NOMO-1 treated with DMSO at 0.1 percent for 48 hours (cell line): Measurements from ENCODE around the gene IL36G.
"Not testable (repeated sequence)": the region's sequence is repeated elsewhere in the genome, so short reads cannot be mapped to it uniquely, and the experiment has no call there.

Experiments
- DNase-seq: peaks from one replicate; lab custom pipeline; 2025; ENCODE audit not compliant: unreplicated experiment; lab: John Stamatoyannopoulos, UW

The IL36G gene

DNA sequence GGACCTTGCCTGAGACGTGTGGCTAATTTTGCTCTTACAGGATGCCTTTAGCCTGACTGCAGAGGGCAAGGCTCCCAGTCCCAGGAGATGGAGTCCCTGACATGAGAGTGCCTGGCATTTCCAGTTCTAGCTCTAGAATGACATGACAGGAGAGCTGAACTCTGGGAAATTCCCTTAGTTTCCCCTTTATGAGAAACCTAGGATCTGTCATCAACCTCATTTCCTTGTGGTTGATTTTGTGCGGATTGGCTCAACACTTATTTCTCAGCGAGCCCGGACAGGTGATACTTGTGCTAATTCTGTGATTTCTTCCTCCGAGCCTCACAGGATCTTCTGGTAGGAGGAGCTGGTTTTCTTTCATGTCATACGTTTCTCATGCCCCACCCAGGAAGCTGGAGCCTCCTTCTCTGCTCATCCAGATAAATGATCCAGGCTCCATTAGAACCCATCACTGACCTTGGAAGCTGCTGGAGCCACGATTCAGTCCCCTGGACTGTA, at the start of gene IL36G:
Gene IL36G (plus strand): TSS at position 448 of the 498 bp plus-strand sequence. CDS start 633 bp downstream, outside the sequence.
- no peak for DNase-seq

DNA sequence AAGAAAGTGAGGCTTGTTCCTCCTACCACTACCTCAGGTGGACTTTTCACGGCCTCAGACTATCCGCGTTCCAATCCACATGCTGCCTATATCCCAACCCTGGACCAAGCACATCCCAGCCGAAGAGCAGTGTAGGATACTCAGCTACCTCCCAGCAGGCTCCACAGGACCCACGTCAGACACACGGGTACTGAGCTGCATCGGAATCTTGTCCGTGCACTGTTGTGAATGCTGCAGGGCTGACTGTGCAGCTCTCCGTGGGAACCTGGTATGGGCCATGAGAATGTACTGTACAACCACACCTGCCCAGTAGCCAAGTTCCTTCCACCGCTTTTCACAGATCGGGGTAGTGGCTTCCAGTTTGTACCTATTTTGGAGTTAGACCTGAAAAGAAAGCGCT, 44.5 kb upstream of the IL36G start:
- DNase-seq = no peak

- not testable (repeated sequence) for DNase-seq
Measured at GRCh38 chr2:112934117-112934516, 43.7 kb upstream of the IL36G start.

DNA sequence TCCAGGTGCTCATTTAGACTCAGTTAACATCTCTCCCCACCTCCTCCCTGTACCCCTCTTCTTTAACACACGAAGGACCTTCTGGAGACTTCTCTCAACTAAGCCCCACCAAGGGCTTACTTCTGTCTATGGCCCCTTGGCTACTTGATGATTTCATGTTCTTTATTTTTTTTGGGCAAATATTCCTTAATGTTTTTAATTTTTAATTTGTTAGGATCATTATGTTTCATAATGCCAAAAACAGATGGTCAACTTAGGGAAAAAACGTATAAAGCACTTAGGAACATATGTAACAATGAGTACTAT, 40.9 kb upstream of the IL36G start:
- DNase-seq = no peak

DNA sequence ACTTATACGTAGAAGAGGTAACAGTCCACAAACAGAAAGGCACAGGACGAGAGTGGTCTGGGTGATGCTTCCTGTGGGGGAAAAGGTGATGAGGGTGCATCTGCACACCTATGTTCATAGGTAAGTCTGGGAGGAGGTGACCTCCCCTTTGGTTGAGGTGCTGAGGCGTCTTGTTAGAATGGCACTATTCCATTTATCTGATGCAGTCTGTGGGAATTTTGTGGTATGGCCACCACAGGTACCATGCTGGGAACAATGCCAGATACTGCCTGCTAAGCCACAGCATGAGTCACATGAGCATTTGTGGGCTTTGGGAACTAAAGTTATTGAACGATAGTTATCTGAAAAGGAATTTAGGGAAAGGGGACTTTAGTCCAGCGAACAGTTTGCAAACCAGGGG, 38.9 kb upstream of the IL36G start:
- no peak for DNase-seq

- no peak for DNase-seq
Measured at GRCh38 chr2:112939425-112939824, 38.4 kb upstream of the IL36G start.

DNA sequence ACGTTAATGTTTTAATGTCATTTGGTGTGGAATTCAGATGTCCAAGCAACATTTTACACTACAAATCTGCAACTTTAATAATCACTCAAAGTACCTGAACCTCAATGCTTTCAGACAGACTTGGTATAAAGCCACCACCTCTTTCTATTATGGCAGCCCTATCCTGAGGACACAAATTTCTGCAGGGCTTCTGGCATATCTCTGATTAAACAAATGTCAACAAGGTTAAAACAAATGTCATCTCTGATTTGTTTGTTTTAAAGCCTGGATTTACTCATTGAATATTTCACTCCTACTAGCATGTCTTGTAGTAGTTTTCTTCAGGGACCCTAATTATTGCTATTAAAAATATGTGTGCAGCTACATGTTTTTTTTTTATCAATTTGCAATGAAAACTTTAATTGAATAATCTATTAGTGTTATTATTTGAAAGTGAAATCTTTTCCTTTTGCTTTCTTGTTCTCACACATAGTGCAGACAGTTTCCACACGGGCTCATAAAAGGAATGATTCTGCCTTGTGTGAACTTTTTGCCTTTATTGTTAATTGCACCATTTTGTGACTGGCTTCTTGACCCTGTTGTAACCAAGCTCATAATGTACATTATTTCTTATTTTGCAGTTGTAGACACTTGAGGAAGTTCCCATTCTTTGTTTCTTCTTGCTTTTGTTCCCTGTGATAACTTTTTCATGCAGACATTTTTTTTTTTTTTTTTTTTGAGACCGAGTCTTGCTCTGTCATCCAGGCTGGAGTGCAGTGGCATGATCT, 36.8 kb upstream of the IL36G start:
- DNase-seq = peak; percentile 4

GRCh38 chr2:112941753-112942653, 35.8 kb upstream of the IL36G start:
- peak; percentile 80 for DNase-seq

- no peak for DNase-seq
Measured at GRCh38 chr2:112942654-112943002, 35.2 kb upstream of the IL36G start.

GRCh38 chr2:112944971-112945370, 32.8 kb upstream of the IL36G start:
- no peak for DNase-seq

DNA sequence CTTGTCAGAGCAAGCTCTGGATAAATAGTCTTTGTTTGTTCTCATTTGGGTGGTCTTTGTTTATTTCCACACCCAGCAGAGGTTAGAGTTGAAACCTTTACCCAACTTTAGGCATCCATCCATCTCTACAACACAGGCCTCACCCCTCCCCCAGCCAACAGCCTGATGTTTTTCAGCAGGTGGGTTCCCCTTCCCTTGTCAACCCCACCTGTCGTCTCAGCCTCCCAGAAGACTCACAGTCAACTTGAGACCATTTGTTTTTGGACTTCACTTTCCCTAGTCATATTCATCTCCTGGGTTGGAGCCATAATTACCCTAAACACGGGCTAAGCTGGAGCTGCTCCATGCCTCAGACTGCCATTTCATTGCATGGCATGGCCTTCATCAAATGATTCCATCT, 31.7 kb upstream of the IL36G start:
- no peak for DNase-seq

- no peak for DNase-seq
Measured at GRCh38 chr2:112947374-112947773, 30.4 kb upstream of the IL36G start.

DNA sequence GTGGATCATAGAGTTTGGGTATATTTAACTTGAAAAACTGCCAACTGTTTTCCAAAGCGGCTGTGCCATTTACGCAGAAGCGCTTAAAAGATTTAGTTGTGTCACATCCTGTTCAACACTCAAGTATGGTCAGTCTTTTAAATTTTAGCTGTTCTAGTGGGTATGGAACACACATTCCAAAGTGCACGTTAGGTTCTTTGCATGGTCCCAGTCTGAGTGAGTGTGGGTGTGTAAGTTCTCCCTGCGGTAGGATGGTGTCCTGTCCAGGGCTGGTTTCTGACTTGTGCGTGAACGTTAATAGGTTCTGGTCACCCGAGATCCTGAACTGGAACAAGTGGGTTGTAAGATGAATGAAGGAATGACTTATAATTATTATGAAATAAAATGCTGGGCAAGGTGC, 28.4 kb upstream of the IL36G start:
- no peak for DNase-seq

- DNase-seq = no peak
Measured at GRCh38 chr2:112954364-112954763, 23.4 kb upstream of the IL36G start.

- DNase-seq = no peak
Measured at GRCh38 chr2:112957511-112957910, 20.3 kb upstream of the IL36G start.

DNA sequence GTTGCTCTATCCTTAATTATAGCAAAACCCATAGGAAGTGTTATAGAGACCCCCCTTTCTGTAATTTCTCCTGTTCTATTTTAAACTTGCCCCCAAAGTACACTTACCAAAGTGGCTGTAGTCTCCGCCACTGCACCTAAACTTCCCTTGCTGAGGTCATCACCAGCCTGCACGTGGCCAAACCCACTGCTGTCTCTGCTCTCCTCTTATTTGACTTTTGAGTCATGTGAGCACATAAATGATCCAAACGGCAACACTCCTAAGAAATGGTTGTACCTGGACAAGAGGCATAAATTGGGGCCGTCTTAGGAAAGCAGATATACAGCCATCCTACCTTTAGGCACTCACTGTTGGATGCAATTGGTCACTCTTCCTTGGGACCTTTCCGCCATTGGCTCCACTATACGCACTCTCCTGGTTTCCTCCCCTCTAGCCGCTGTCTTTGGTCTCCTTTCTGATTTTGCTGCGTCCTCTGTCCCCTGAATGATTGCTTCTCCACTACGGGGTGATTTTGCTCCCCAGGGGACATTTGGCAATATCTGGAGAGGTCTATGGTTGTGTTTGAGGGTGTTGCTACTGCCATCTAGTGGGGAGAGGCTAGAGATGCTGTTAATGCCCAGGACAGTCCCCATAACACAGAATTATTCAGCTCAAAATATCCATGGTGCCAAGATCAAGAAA, 19.2 kb upstream of the IL36G start:
- DNase-seq = peak; percentile 61

- DNase-seq = no peak
Measured at GRCh38 chr2:112959109-112959812, 18.5 kb upstream of the IL36G start.

DNA sequence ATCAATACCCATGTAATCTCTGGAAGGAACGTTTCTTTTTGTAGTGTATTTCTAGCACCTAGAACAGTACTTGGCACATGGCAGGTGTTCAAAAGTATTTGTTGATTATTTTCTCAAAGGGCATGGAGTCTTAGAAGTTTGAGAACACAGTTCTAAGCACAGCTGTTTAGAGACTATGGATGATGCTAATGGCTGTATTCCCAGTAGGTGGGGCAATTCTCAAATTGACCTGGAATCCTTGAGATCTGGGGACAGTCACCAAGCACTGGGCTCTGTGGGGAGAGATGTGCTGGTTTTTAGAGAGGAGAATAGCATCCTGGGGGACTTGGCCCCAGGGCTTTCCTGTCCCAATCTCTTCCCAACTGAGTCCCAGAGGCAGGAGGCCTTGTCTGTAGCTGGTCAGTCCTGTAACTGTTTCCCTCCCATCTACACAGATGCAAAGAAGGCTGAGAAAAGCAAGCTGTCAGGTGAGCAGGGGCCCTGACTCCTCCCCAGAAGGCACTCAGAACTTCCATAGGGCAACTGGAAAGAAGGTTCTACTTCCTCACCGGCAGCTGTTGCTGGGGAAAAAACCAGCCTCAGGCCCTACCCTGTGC, 17.5 kb upstream of the IL36G start:
- no peak for DNase-seq

GRCh38 chr2:112962308-112963175, 15.3 kb upstream of the IL36G start:
- DNase-seq = no peak

DNA sequence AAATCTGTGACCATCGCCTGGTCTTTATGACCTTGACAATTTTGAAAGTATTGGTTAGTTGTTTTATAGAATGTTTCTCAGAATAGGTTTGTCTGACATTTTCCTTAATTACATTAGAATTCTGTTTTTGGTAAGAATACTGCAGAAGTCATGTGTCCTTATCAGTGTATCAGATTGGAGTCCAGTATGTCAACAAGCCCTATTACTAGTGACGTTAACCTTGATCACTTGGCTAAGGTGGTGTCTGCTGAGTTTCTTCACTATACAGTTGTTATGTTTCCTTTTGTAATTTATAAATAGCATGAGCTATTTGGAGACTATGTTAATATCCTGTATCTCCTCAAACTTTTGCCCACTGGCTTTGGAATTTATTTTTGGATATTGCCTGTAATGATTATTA, 10.8 kb upstream of the IL36G start:
- no peak for DNase-seq
